IPS DF 19.7 (cell line): Measurements from ENCODE around the gene RNF227.
"Not testable (repeated sequence)": the region's sequence is repeated elsewhere in the genome, so short reads cannot be mapped to it uniquely, and the experiment has no call there.

Experiments
- DNase-seq: peaks from one replicate; pipeline ENCODE4 v3.0.0-alpha.2; 2013; ENCODE audit warnings: low read depth, low spot score

The RNF227 gene

DNA sequence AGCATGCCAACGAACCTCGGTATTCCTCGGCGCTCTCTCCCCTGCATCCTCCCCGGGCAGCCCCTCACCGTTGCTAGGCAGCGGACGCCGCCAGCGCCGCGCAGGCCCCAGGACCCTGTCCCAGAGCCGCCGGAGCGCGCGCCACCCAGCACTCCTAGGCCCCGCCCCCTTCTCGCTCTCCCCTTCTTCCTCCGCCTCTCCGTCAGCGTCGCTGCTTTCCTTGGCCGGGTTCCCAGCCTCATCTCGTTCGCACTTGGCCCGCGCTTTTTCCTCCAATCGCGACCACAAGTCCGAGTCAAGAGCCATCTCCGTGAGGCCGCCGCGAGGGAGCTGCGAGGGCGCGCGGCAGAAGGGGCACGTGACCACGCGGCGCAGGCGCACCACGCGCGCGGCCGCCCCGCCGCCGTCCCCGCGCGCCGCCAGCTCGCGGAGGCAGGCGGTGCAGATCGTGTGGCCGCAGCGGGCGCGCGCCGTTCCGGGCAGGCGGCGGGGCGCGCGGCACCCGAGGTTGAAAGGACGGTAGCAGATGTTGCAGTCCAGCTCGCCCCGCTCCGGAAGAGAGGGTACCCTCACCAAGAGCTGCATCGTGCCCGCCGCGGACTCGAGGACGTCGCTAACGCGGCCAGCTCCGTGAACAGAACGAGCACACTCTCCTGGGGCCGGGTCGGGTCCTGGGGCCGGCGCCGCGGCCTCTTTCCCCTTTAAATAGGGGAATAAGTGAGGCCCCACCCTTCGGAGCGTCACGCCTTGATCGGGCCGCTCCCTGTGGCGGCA is at the start of gene RNF227:
Gene RNF227, minus strand, starts transcription at position 679 of the 774 bp plus-strand sequence. Its CDS starts 94 bp downstream, at position 585.
- DNase-seq = no peak

DNA sequence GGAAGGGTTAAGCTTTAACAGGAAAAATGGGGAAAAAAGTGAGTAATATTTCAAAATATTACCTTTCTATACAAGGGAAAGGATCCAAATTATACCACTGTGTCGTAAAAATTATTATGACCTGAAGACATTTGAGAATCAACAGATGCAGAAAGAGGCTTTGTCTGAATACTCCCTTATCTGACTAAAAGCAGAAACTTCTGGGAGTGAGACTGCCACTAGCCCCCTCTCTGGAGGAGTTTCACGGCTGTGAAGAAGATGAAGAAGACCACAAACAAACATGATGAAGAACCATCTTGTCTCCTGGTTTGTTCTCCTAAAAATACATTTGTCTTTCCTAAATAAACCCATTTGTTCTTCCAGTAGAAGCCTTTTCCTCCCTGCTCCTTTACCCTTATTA is 45.3 kb upstream of the RNF227 start:
- no peak for DNase-seq

GRCh38 chr17:7959503-7960253 is 43.6 kb upstream of the RNF227 start:
- no peak for DNase-seq

GRCh38 chr17:7956228-7956965 is 40.3 kb upstream of the RNF227 start:
- no peak for DNase-seq

DNA sequence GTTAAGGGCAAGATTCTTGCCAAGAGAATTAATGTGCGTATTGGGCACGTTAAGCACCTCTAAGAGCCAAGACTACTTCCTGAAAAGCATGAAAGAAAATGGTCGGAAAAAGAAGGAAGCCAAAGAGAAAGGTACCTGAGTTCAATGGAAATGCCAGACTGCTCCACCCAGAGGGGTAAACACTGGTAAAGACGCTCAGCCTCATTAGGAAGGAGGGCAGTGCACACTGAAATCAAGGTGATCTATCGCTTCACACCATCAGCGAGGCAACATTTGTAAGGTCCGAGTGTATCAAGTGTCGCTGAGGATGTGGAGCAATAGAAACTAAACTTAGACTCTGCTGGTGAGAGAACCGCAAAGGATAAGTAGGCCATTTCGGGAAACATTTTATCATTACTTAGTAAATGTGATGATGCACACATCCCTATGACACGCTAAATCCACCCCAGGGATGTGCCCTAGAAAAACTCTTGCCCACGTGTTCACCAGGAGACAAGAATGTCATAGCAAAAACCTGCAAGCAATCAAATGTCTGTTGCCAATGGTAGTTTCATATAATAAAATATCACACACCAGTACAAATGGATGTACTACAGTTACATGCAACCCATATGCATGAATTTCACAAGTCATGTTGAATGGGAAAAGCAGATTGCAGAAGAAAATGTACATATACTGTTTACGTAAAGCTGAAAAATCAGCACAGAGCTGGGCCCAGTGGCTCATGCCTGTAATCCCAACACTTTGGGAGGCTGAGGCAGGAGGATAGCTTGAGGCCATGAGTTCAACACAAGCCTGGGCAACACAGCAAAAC is 39.5 kb upstream of the RNF227 start:
- DNase-seq = no peak

GRCh38 chr17:7953266-7953665 is 37.2 kb upstream of the RNF227 start:
- DNase-seq = not testable (repeated sequence)

DNA sequence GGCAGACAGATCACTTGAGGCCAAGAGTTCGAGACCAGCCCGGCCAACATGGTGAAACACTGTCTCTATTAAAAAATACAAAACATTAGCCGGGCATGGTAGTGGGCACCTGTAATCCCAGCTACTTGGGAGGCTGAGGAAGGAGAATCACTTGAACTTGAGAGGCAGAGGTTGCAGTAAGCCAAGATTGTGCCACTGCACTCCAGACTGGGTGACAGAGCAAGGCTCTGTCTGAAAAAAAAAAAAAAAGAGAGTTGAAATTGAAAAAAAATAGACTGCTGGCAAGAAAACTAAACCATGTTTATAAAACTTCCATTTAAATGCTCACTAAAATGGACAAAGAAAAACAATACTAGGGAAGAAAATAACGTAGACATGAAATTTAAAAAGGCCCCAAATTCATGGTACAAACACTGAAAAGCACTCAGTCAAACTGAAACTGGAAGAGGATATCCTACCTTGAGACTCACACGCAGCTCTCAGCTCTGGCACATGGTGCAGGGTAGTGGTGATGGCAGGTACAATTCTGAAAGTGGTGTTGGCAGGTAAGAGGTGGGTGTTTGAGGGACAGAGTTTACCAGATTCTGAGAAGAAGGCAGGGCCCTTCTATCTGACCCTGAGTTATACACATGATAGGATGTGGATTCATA is 35.2 kb upstream of the RNF227 start:
- no peak for DNase-seq

GRCh38 chr17:7950578-7950977 is 34.5 kb upstream of the RNF227 start:
- no peak for DNase-seq

GRCh38 chr17:7947651-7948050 is 31.6 kb upstream of the RNF227 start:
- DNase-seq = no peak

GRCh38 chr17:7946441-7946840 is 30.4 kb upstream of the RNF227 start:
- no peak for DNase-seq

- DNase-seq = no peak
Observed at GRCh38 chr17:7945651-7946050, 29.6 kb upstream of the RNF227 start.

DNA sequence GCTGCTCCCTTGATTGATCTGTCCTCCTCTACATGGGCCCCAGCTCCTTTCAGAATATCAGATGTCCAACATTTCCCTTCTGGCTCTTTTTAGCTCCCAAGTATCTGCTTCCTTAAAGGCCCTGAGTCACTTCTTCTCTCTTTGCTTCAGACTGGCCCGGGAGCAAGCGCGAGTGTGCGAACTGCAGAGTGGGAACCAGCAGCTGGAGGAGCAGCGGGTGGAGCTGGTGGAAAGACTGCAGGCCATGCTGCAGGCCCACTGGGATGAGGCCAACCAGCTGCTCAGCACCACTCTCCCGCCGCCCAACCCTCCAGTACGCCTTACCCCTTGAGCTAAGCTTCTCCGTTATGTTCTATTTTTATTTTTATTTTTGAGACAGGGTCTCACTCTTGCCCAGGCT is 28.2 kb upstream of the RNF227 start:
- DNase-seq = no peak

DNA sequence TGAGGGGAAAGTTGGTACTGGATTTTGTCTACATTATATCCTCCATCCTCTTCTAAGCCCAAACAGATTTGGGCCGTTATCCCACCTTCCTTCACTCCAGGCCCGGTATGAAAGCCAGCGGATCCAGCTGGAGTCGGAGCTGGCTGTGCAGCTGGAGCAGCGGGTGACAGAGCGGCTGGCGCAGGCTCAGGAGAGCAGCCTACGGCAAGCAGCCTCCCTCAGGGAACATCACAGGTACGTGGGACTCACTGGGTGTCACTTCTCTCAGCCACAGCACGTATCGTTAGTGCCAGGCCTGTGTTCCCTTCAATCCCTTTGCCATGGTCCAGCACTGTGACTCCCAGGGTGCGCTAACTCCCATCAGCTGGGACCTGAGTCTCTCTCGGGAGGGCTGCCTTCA is 27.2 kb upstream of the RNF227 start:
- no peak for DNase-seq

DNA sequence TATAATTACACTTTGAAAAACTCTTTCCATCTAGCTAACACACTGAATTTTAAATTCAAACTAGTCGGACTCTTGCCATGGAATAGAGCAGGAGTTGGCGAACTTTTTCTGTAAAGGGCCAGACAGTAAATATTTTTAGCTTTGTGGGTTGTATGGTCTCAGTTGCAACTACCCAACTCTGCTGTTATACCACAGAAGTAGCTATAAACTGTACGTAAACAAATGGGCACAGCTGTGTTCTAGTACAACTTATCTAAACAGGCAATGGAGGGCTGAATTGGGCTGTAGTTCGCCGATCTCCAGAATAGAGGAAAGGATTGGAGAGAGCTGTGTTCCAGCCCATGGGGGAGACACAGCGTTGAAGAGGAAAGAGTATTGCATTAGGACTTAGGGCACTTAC is 24.7 kb upstream of the RNF227 start:
- no peak for DNase-seq

DNA sequence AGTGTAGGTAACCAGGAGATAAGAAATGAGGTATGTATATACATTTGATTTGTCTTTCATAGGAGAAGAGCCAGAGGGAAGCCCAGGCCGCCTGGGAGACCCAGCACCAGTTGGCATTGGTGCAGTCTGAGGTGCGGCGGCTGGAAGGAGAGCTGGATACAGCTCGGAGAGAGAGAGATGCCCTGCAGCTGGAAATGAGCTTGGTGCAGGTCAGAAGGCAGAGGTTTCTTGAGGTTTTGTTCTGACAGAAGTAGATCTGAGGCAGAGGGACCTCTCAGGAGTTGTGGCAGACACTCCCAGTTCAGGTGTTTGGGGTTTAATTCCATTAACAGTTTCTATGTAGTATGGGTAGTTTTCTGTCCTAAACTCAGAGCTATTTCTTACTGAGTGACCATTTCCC is 23.9 kb upstream of the RNF227 start:
- DNase-seq = no peak

- no peak for DNase-seq
Observed at GRCh38 chr17:7935859-7936258, 19.8 kb upstream of the RNF227 start.

DNA sequence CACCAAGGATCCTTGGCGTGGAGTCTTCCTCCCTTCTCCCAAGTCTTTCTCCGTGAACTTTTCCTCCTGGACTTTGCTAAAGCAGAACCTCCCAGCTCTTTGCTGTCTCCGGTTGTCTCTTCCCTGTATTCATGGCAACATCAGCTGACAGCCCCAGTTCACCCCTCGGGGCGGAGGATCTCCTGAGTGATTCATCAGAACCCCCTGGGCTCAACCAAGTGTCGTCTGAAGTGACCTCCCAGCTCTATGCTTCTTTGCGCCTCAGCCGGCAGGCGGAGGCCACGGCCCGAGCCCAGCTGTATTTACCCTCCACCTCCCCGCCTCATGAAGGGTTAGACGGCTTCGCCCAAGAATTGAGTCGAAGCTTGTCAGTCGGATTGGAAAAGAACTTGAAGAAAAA is 16.9 kb upstream of the RNF227 start:
- DNase-seq = no peak

- no peak for DNase-seq
Observed at GRCh38 chr17:7932483-7932891, 16.4 kb upstream of the RNF227 start.

DNA sequence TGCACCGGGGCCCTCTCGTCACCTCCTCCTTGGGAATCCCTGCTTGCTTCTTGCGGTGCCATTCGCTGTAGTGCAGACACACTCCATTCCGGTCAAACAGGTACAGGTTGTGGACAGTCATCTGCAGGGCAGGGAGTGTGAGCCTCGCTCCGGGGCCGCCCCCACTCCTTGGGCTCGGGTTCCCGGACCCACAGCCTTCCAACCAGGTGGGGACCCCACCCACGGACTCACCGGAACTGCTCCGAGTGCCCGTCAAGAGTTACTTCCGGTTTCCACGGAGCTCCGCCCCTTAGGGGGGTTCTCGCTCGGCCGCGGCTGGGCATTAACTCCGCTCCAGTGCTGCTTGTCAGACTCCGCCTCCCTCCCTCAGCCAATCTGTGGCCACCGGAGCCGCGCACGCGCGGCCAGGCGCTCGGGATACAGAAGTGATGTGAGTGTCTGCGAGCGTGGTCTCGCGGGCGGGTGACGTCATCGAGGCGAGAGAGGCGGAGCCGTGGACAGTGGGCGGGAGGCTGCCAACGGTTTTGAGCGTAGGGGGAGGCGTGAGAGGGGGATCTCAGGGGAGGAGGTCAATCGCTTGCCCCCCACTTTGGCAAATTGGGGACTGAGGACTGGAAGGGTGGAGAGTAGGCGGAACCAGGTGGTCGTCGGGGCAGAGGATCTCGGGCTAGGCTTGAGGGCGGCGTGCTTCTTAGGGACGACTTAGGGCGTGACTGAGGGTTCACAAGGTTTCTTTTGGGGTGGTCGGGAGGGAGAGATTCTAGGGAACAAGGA is 15.8 kb upstream of the RNF227 start, which contains the start of the genes CNTROB and TRAPPC1:
Gene CNTROB, plus strand, starts transcription at position 498 of the 774 bp plus-strand sequence. CDS start 874 bp downstream, outside the sequence.
Gene TRAPPC1, minus strand, starts transcription at position 238 of the 774 bp plus-strand sequence. Its CDS starts 117 bp downstream, at position 121.
- DNase-seq = peak; percentile 90
